ENCODE results near the gene FNDC4.
"Not testable (repeated sequence)": the region's sequence is repeated elsewhere in the genome, so short reads cannot be mapped to it uniquely, and the experiment has no call there.

Gene FNDC4, protein sequence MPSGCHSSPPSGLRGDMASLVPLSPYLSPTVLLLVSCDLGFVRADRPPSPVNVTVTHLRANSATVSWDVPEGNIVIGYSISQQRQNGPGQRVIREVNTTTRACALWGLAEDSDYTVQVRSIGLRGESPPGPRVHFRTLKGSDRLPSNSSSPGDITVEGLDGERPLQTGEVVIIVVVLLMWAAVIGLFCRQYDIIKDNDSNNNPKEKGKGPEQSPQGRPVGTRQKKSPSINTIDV

DNA sequence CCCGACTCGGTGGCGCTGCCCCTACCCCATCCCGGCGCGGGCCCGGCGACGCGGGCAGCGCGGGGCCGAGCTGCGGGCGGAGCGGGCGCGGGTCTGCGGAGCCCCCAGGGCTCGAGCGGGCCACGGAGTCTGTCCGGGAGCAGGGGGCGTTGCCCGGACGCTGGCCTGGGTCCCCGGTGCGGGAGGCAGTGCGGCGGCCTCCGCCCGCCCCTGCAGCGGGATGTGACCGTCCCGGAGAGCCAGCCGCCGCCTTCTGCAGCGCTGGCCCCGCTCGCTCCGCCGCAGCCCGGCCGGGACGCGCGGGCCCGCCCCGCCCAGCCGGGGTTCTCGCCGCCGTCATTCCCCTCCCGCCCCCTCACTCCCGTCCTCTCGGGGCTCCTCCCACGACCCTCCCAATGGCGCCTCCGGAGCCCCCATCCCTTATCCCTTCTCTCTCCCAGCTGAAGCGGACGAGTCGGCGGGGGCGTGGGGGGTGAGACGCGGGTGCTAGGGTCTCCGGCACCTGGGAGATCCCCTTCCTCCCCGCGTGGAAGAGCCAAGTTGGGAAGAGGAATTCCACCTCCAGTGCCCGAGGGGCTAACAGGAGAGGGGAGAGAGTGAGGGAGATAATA lies at the start of gene FNDC4:
TSS of gene FNDC4 (minus strand) at position 257 of the 611 bp plus-strand sequence. CDS start 521 bp downstream, outside the sequence.
- in situ Hi-C loops (cut with MboI; ENCODE audit: low sequenced_read_pairs) = no loop called here

DNA sequence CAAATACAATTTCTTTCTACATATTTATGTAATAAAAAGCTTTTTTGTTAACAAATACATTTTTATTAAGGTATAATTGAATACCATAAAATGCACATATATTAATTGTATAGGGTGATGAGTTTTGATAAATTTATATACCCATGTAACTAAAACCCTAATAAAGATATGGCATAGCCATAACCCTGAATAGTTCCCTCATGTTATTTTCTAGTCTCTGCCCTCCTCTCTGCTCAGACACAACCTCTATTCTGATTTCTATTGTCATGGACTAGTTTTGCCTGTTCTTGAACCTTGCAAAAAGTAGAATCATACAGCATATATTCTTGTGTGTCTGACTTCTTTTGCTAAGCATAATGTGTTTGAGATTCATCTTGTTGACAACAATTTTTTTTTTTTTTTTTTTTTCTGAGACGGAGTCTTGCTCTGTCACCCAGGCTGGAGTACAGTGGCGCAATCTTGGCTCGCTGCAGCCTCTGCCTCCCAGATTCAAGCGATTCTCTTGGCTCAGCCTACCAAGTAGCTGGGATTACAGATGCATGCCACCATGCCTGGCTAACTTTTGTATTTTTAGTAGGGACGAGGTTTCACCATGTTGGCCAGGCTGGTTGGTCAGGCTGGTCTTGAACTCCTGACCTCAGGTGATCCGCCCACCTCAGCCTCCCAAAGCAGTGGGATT lies 49.3 kb upstream of the FNDC4 start:
- in situ Hi-C loops (cut with MboI; ENCODE audit: low sequenced_read_pairs) = no loop called here

DNA sequence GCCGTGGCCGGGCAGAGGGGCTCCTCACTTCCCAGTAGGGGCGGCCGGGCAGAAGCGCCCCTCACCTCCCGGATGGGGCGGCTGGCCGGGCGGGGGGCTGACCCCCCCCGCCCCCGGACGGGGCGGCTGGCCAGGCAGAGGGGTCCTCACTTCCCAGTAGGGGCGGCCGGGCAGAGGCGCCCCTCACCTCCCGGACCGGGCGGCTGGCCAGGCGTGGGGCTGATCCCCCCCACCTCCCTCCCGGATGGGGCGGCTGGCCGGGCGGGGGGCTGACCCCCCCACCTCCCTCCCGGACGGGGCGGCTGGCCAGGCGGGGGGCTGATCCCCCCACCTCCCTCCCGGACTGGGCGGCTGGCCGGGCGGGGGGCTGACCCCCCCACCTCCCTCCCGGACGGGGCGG lies 44.6 kb upstream of the FNDC4 start:
- in situ Hi-C loops (cut with MboI; ENCODE audit: low sequenced_read_pairs) = not testable (repeated sequence)

DNA sequence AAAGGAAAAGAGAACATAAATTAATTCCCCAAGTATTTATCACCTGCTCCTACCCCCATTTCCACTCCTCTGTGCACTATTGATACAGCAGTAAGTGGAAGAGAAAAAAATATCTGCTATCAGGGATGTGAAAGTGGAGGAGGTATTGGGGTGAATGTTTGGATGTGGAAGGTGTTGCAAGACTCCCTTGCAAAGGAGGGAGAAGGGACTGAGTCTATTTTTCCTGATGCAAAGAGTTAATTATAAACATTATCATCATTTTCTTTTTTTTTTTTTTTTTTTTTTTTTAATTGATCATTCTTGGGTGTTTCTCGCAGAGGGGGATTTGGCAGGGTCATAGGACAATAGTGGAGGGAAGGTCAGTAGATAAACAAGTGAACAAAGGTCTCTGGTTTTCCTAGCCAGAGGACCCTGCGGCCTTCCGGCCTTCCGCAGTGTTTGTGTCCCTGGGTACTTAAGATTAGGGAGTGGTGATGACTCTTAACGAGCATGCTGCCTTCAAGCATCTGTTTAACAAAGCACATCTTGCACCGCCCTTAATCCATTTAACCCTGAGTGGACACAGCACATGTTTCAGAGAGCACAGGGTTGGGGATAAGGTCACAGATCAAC lies 43.9 kb upstream of the FNDC4 start:
- in situ Hi-C loops (cut with MboI; ENCODE audit: low sequenced_read_pairs) = not testable (repeated sequence)

DNA sequence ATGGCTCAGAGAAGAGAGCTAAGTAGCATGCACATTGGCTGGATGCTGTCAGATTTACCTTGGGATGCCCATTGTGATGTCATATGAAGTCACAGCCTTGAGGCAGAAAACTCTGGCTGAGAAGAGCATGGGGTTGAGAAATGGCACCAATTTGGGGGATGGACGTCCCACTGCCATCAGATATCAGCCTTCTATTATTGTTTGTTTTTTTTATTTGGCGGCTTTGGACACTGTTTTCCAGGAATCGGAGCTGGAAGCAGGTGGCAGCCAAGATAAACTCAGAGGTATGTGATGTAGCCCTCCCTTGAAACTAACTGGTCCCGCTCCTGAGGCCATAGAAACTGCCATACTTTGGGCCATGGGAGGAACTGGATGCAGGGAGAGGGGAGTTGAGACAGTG lies 42.3 kb upstream of the FNDC4 start:
- in situ Hi-C loops (cut with MboI; ENCODE audit: low sequenced_read_pairs) = no loop called here

DNA sequence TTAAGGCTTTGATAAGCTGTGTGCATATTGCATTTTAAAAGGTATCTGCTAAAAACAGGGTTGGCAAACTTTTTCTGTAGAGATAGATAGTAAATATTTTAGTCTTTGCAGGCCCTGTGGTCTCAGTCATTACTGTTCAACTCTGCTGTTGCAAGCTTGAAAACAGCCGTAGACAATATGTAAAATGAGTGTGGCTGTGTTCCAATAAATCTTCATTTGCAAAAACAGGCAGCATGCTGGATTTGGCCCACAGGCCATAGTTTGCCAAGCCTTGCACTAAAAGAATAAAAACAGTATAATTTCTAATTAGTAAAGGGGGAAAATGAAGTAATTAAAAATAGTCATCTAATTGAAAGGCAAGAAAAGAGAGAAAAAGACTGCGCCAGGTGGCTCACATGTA lies 37.0 kb upstream of the FNDC4 start:
- in situ Hi-C loops (cut with MboI; ENCODE audit: low sequenced_read_pairs) = no loop called here

DNA sequence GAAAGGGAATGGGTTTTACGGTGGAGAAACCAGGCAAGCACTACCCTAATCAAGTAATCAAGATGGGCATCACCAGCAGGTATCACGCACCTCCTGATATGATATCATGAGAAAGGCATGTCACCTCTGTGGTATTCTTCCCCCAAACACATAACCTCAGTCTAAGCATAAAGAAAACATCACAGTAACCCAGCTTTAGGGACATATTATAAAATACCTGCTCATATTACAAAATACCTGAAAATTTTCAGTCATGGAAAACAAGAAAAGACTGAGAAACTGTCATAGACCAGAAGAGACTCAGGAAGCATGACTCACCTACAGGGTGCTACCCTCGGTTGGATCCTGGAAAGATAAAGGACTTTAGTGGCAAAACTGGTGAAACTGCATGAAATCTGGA lies 32.2 kb upstream of the FNDC4 start:
- in situ Hi-C loops (cut with MboI; ENCODE audit: low sequenced_read_pairs) = no loop called here

DNA sequence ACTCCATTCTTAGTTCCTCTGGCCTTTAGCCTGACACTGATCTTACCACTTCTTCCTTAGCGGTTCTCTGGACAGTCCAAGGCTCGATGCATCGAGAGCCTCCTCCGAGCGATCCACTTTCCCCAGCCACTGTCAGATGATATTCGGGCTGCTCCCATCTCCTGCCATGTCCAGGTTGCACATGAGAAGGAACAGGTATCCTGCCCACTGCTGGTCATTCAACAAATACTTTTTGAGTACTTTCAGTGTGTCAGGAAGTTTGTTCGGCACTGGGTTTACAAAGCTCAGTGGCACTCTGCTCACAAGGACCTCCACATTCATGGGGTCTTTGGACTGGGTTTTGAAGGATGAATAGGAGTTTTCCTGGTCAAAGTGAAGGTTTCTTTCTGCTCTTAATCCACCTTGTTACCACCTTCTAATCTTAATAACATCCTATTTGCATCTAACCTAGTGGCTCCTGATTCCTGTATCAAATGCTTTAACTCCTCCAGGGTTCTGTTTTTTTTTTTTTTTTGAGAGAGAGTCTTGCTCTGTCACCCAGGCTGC lies 27.5 kb upstream of the FNDC4 start:
- in situ Hi-C loops (cut with MboI; ENCODE audit: low sequenced_read_pairs) = no loop called here

DNA sequence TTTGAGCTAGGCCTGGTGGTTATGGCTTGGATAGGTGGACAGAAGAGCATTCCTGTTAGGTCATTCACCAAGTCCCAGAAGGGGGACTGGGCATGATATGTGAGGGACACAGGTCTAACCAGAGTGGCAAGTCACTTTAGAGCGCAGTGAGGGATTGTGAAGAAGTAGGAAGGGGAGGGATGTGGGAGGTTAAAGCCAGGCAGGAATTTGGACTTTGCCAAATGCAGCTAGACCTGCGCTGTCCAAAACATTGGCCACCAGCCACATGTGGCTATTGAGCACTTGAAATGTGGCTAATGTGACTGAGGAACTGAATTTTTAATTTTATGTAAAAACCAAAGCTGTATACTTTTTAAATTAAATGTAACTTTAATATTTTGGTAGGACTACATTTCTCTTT lies 25.3 kb upstream of the FNDC4 start:
- in situ Hi-C loops (cut with MboI; ENCODE audit: low sequenced_read_pairs) = no loop called here

DNA sequence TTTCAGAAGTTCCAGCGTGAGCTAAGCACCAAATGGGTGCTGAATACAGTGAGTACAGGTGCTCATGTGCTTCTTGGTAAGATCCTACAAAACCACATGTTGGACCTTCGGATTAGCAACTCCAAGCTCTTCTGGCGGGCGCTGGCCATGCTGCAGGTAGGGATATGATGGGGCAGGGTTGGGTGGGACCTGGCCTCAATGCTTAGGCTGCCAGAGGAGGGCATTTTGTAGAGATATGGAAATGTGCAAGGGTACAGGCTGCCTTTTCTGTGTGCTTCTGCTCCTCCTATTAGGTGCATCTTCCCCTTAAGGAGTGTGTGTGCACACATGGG lies 23.7 kb upstream of the FNDC4 start:
- in situ Hi-C loops (cut with MboI; ENCODE audit: low sequenced_read_pairs) = no loop called here

DNA sequence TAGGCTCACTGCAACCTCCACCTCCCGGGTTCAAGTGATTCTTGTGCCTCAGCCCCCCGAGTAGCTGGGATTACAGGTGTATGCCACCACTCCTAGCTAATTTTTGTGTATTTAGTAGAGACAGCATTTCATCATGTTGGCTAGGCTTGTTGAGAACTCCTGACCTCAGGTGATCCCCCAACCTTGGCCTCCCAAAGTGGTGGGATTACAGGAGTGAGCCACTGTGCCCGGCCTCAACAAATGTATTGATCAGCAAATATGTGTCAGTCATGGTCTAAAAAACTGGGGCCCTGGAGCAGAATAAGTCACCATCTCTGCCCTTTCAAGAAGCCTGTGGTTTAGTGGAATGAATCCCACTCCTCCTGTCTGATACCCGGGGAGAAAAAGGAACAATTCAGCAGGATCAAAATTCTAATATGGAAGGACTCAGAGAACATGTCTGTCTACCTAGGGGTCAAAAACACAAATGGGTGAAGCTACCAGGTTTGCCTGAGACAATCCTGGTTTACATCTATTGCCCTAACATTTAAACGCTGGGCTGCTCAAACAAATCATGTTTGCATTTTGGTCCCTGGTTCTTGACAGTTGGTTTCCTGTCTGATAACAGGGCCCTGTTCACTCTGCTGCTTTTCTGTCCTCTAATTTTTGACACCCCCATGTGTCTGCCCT lies 23.2 kb upstream of the FNDC4 start:
- in situ Hi-C loops (cut with MboI; ENCODE audit: low sequenced_read_pairs) = no loop called here

DNA sequence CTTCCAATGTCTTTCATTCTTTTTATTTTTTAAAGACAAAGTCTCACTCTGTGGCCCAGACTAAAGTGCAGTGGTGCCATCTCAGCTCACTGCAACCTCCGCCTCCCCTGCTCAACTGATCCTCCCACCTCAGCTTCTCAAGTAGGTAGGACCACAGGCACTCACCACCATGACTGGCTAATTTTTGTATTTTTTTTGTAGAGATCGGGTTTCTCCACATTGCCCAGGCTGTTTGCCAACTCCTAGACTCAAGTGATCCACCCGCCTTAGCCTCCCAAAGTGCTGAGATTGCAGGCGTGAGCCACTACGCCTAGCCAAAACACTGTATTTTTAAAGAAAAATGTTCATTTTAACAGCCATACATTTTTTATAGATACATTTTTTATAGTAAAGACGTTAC lies 14.3 kb upstream of the FNDC4 start:
- in situ Hi-C loops (cut with MboI; ENCODE audit: low sequenced_read_pairs) = no loop called here

DNA sequence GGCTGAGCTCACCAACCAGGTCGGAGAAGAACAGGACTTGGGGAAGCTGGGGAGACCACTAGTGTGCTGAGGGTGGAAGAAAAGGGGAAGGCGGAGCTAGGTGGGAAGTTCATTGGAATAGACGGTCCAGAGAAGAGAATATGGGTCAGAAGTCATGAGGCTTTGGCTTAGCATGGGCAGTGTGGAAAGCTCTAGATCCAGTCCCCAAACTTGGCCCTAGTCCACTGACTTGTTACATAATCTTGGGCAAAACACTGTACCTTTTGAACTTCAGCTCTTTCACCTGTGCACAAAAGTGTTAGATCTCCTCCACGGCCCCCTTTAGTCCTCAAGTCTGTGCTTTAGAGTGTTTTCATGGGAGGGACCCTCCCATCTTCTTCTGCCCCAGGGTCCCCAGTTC lies 12.3 kb upstream of the FNDC4 start:
- in situ Hi-C loops (cut with MboI; ENCODE audit: low sequenced_read_pairs) = no loop called here

DNA sequence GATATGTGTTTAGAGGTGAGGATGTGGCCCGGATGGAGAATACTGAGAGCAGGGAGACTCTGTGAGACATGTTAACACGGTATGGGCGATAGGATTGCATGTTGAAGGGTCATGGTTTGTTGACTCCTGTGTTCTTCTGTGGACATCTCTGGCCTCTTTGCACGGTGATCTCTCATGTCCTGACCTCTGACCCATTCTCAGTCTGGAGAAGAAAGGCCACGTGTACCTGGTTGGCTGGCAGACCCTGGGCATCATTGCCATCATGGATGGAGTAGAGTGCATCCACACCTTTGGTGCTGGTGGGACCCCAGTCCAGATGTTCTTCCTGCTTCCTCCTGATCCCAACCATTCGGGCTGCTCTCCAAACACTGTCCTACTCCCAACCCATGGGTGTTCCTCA lies 11.6 kb upstream of the FNDC4 start:
- in situ Hi-C loops (cut with MboI; ENCODE audit: low sequenced_read_pairs) = no loop called here

DNA sequence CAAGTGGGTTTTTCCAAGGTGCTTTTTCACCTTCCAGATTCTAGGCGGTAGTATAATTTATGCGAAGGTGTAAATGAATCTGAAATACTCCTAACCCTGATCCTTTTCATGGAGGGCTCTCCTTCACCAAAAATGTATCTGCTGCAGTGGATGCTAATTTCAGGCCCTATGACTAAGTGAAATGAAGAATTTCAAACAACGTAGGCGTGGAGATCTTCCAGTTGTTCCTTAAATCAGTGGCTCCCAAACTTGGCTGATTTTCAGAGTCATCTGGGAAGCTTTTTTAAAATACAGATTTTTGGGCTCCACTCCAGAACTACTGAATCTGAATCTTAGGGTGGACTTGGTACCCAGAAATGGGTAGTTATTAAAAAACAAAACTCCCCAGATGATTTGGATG lies 7.1 kb upstream of the FNDC4 start:
- in situ Hi-C loops (cut with MboI; ENCODE audit: low sequenced_read_pairs) = no loop called here

DNA sequence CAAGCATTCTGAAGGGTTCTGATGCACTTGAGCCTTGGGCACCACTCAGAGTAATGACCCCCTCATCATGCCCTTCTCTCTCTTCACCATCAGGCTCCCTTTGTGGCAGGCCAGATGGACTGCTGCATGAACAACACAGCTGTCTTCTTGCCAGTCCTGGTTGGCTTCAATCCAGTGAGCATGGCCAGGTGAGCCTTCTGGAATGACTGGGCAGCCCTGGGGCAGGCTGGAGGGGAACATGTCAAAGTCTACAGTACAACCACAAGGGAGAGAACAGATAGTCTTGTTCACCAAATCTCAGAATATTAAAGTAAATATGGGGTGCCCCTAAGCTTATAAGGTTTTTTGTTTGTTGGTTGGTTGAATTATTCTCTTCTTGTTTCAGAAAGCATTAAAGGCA lies 6.0 kb upstream of the FNDC4 start:
- in situ Hi-C loops (cut with MboI; ENCODE audit: low sequenced_read_pairs) = no loop called here

DNA sequence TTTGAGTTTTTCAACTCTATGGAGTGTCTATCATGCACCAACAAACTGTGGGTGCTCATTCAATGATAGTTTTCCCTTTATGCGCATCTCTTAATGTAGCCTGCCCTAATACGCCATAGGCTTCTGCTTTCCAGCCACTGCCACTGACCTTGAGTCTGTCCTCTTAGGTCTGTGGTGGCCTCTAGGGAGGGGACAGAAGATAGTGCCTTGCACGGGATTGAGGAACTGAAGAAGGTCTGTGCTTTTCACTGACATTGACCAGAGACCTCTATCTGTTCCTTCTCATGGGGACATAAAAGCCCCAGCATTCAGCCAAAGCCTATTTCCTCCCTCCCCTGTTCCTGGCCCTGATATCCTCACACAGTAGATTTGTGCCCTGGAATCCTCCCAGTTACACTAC lies 4.0 kb upstream of the FNDC4 start:
- in situ Hi-C loops (cut with MboI; ENCODE audit: low sequenced_read_pairs) = no loop called here

DNA sequence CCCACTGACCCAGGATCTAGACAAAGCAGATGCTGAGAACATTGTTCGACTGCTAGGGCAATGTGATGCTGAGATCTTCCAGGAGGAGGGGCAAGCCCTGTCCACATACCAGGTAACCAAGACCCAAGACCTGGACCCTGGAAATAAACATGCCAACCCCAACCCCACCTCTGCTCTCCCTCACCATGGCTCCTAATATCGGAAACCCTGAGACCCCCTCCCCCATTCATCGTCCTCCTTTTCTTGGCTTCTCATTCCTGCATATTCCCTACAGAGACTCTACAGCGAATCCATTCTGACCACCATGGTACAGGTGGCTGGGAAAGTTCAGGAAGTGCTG lies 2.3 kb upstream of the FNDC4 start:
- in situ Hi-C loops (cut with MboI; ENCODE audit: low sequenced_read_pairs) = no loop called here

DNA sequence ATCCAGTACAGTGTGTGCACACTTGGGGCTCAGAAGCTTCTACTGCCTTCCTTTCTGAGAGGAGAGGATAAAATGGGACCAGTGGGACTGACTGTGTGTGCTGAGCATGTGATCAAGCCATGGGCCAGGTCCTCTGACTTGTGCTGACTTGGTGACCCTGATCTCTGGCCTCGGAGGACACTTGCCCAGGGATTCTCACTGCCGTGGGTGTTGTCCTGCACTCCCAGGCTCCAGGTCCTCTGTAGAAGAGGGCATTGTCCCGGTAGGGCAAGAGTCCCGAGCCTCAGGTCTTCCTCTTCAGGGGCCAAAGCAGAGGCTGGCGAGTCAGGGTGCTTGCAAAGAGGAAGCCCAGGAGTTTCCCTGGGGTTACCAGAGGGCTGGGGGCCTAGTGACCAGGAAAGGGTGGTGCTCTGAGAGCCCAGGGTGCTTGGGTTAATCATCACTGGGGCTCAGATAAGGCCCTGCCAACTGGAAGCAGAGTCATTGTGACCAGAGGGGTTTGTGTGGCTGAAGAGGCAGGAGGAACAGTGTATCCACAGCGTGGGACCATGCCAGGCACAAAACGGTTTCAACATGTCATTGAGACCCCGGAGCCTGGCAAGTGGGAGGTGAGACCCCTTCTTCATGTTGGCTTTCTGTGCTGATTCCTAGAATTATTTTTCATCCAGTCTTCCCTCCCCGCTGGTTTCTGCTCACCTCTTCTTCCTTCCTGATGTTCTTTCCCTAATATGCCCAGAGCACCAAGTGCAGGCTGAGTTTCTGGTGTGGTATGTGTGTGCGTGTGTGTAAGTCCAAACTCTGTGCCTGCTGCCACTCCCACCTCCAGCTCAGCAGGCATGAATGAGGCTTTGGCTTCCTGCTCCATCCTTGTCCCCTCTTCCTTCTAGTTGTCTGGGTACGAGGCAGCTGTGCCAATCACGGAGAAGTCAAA lies 1.6 kb upstream of the FNDC4 start, which contains the start of gene GCKR:
TSS of gene GCKR (plus strand) at position 483 of the 931 bp plus-strand sequence. CDS start at position 549, 66 bp downstream.
- in situ Hi-C loops (cut with MboI; ENCODE audit: low sequenced_read_pairs) = no loop called here

DNA sequence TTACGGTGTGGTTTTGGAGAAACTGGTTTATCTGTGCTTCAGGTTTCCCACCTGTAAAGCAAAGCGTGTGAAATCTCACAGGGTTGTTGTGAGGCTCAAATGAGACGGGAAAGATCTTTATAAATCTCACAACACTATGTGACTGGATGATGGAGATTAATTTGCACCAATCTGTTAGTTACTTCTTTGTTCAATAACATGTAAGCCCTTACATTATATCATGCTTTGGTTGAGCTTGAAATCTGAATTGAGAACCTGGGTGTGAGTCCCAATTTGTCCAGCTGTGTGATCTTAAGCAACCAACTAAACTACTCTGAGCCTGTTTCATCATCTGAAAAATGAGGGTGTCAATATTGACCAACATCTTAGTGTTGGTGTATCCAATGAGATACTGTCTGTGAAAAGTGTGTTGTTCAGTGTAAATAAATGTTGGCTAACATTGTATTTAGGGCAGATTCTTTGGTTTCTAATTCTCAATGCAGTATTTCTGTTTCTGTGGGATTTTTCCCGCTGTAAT lies 898 bp upstream of the FNDC4 start:
- in situ Hi-C loops (cut with MboI; ENCODE audit: low sequenced_read_pairs) = no loop called here
